HepG2 (cell line): ENCODE data around the gene RMND5A. TPM values are rescaled to one million over a fixed set of nuclear protein-coding genes. Genes with fewer than 3 reads are reported as not detected.

Experiments
- ATF1 ChIP-seq: IDR thresholded peaks from 2 replicates; pipeline ENCODE4 v1.6.1; 2016; ENCODE audit warnings: mild to moderate bottlenecking, control low read depth
- CCAR2 ChIP-seq: fragments of 200-400 bp; formaldehyde crosslinking; optimal IDR thresholded peaks from 2 replicates; pipeline ENCODE3; 2018; ENCODE audit warnings: low read depth, mild to moderate bottlenecking, low read length, moderate library complexity
- FOXP4 ChIP-seq: sonication (generic); formaldehyde crosslinking; IDR thresholded peaks from 2 replicates; pipeline ENCODE4 v1.4.0; 2020; ENCODE audit warnings: missing genetic modification reagents
- HCFC1 ChIP-seq: fragments of 150-350 bp; IDR thresholded peaks from 2 replicates; pipeline ENCODE4 v1.6.1; 2014; ENCODE audit warnings: low read depth, low read length
- KLF13 ChIP-seq: sonication (generic); formaldehyde crosslinking; IDR thresholded peaks from 2 replicates; pipeline ENCODE4 v1.4.0; 2020; ENCODE audit warnings: mild to moderate bottlenecking, missing genetic modification reagents
- MBNL3 ChIP-seq: fragments of 250-450 bp; sonication (Bioruptor Pico); conservative IDR thresholded peaks from 2 replicates; pipeline ENCODE4 v1.8.0; 2022; ENCODE audit warnings: mild to moderate bottlenecking, inconsistent platforms
- PHF8 ChIP-seq: sonication (generic); formaldehyde crosslinking; IDR thresholded peaks from 2 replicates; pipeline ENCODE4 v1.5.0; 2020; ENCODE audit warnings: missing genetic modification reagents
- TRAFD1 ChIP-seq: sonication (generic); formaldehyde crosslinking; IDR thresholded peaks from 2 replicates; pipeline ENCODE4 v1.5.1; 2020; ENCODE audit warnings: missing genetic modification reagents, mild to moderate bottlenecking, borderline replicate concordance
- ZBTB21 ChIP-seq: sonication (generic); formaldehyde crosslinking; IDR thresholded peaks from 2 replicates; pipeline ENCODE4 v1.4.0; 2020; ENCODE audit warnings: missing genetic modification reagents
- ZNF296 ChIP-seq: sonication (generic); formaldehyde crosslinking; conservative IDR thresholded peaks from 2 replicates; pipeline ENCODE4 v1.5.0; 2020; ENCODE audit warnings: mild to moderate bottlenecking, missing genetic modification reagents
- ZNF329 ChIP-seq: sonication (generic); formaldehyde crosslinking; IDR thresholded peaks from 2 replicates; pipeline ENCODE4 v1.9.0; 2021; ENCODE audit warnings: low read depth, mild to moderate bottlenecking, missing genetic modification reagents
- ZNF431 ChIP-seq: sonication (generic); formaldehyde crosslinking; IDR thresholded peaks from 2 replicates; pipeline ENCODE4 v1.9.0; 2022; ENCODE audit warnings: missing genetic modification reagents, low read depth, mild to moderate bottlenecking, borderline replicate concordance
- ZNF563 ChIP-seq: sonication (generic); formaldehyde crosslinking; IDR thresholded peaks from 2 replicates; pipeline ENCODE4 v1.8.0; 2022; ENCODE audit warnings: mild to moderate bottlenecking, moderate library complexity, missing genetic modification reagents
- ZNF644 ChIP-seq: IDR thresholded peaks from 2 replicates; pipeline ENCODE4 v1.6.1; 2016; ENCODE audit warnings: low read depth
- ZNF850 ChIP-seq: sonication (generic); formaldehyde crosslinking; conservative IDR thresholded peaks from 2 replicates; pipeline ENCODE4 v1.9.0; 2021; ENCODE audit warnings: mild to moderate bottlenecking, missing genetic modification reagents
- ZSCAN21 ChIP-seq: sonication (generic); formaldehyde crosslinking; IDR thresholded peaks from 2 replicates; pipeline ENCODE4 v1.8.0; 2022; ENCODE audit warnings: mild to moderate bottlenecking, missing genetic modification reagents, moderate library complexity, borderline replicate concordance
- polyA plus RNA-seq, 8 experiments: library from polyadenylated mRNA; depleted of rRNA in 3 of 8; stranded (reverse) in 7 of 8; unstranded in 1 of 8; fragments of >200 nt; fragmentation: Illumina TruSeq in 4 of 8; extraction: Trizol in 4 of 8; gene quantifications; 2 replicates each; pipeline versions ENCODE4 v1.2.1 to v1.2.3, GENCODE V29; 2011 to 2016; ENCODE audit warnings: low read depth in 4 of 8, missing spikeins in 1 of 8, mixed read lengths in 1 of 8; ENCODE audit not compliant: insufficient read depth in 1 of 8
- total RNA-seq, 5 experiments: library from RNA; depleted of rRNA; stranded (reverse); fragments of >200 nt; fragmentation: Illumina TruSeq; extraction: Trizol; gene quantifications; 2 replicates each; pipeline ENCODE4 v1.2.3, GENCODE V29; 2016; ENCODE audit warnings: low read depth in 1 of 5
- TF ChIP-seq, protein P1 (sequence below): sonication (generic); formaldehyde crosslinking; IDR thresholded peaks from 2 replicates; pipeline ENCODE4 v1.8.0; 2022; ENCODE audit warnings: mild to moderate bottlenecking, missing genetic modification reagents, borderline replicate concordance
- TF ChIP-seq, protein P2 (sequence below): sonication (generic); formaldehyde crosslinking; IDR thresholded peaks from 2 replicates; pipeline ENCODE4 v1.4.0; 2020; ENCODE audit warnings: low read depth, mild to moderate bottlenecking, missing genetic modification reagents
- TF ChIP-seq, protein P3 (sequence below): sonication (generic); formaldehyde crosslinking; IDR thresholded peaks from 2 replicates; pipeline ENCODE4 v1.5.0; 2020; ENCODE audit warnings: mild to moderate bottlenecking, missing genetic modification reagents, borderline replicate concordance
- TF ChIP-seq, protein P4 (sequence below): sonication (generic); formaldehyde crosslinking; IDR thresholded peaks from 2 replicates; pipeline ENCODE4 v1.8.1; 2022; ENCODE audit warnings: mild to moderate bottlenecking, missing genetic modification reagents

The RMND5A gene
- total and polyA plus RNA-seq, 2 of the 13 experiments (the other 11 are each of a cell fraction or from before 2014, with no cell fraction given) = 31.0 to 66.4 TPM

DNA sequence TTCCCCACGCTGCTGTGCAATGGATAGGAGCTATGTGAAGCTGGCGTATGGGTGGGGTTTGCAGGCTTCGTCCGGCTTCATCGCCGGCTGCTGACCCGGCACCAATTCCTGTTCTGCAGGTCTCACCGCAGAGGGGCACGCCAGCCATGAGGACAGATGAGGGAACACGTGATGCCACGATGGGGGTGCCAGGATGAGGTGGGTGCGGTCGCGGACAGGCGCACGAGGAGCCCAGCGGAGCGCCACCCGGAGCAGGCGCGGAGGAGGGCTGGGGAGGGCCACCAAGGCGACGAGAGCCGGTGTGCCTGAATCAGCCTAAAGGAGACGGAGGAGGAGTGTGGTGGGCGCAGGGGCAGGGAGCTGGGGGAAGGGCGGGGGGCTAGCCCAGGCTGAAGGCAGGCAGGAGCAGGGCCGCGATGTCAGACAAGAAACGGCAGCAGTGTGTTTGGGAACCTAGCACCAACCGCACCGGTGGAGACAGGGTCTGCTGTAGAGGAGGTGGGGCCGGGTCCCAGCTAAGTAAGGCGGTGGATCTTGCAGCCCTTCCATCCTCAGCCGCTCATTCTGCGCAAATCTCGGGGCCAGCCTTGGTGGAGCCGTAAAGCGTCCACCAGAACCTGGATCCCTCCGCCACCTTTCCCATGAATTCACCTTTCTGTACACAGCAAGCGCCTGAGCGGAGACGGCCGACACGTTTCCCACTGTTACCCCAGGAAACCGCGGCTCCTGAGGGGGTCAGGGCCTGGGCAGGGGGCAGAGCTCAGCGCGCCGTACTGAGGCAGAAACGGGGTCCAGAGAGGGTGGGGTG, 87.6 kb downstream of the RMND5A start (continued):
- no peak; the same call in 1 of the 2 replicates for TF ChIP-seq ZNF431 (CRISPR knock-in tag)
- TF ChIP-seq, protein P1, sequence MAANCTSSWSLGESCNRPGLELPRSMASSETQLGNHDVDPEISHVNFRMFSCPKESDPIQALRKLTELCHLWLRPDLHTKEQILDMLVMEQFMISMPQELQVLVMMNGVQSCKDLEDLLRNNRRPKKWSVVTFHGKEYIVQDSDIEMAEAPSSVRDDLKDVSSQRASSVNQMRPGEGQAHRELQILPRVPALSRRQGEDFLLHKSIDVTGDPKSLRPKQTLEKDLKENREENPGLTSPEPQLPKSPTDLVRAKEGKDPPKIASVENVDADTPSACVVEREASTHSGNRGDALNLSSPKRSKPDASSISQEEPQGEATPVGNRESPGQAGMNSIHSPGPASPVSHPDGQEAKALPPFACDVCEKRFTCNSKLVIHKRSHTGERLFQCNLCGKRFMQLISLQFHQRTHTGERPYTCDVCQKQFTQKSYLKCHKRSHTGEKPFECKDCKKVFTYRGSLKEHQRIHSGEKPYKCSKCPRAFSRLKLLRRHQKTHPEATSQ (CRISPR knock-in tag) = no peak
- TF ChIP-seq ZNF850 (CRISPR knock-in tag) = no peak
- no peak for TF ChIP-seq HCFC1
- TF ChIP-seq FOXP4 (CRISPR knock-in tag) = no peak; the same call in 1 of the 2 replicates
- TF ChIP-seq ZNF296 = no peak
- peak; percentile 81 for TF ChIP-seq ZSCAN21 (CRISPR knock-in tag)
- peak; percentile 38; the same call in 1 of the 2 replicates for TF ChIP-seq PHF8 (CRISPR knock-in tag)
- TF ChIP-seq, protein P2, sequence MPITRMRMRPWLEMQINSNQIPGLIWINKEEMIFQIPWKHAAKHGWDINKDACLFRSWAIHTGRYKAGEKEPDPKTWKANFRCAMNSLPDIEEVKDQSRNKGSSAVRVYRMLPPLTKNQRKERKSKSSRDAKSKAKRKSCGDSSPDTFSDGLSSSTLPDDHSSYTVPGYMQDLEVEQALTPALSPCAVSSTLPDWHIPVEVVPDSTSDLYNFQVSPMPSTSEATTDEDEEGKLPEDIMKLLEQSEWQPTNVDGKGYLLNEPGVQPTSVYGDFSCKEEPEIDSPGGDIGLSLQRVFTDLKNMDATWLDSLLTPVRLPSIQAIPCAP (CRISPR knock-in tag) = no peak
- TF ChIP-seq ZBTB21 (CRISPR knock-in tag) = no peak
- no peak for TF ChIP-seq ZNF329 (CRISPR knock-in tag)
- TF ChIP-seq ZNF644 (CRISPR knock-in tag) = no peak
- no peak for TF ChIP-seq CCAR2
- TF ChIP-seq, protein P3, sequence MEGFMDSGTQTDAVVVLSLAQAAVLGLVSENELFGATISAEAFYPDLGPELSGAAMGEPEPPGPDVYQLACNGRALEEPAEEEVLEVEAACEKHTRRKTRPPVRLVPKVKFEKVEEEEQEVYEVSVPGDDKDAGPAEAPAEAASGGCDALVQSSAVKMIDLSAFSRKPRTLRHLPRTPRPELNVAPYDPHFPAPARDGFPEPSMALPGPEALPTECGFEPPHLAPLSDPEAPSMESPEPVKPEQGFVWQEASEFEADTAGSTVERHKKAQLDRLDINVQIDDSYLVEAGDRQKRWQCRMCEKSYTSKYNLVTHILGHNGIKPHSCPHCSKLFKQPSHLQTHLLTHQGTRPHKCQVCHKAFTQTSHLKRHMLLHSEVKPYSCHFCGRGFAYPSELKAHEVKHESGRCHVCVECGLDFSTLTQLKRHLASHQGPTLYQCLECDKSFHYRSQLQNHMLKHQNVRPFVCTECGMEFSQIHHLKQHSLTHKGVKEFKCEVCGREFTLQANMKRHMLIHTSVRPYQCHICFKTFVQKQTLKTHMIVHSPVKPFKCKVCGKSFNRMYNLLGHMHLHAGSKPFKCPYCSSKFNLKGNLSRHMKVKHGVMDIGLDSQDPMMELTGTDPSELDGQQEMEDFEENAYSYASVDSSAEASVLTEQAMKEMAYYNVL (CRISPR knock-in tag) = peak; percentile 37; the same call in 1 of the 2 replicates
- TF ChIP-seq TRAFD1 (CRISPR knock-in tag) = peak; percentile 62; the same call in 1 of the 2 replicates
- TF ChIP-seq MBNL3 = no peak
- peak; percentile 89; the same call in 1 of the 2 replicates for TF ChIP-seq ZNF563
- TF ChIP-seq, protein P4, sequence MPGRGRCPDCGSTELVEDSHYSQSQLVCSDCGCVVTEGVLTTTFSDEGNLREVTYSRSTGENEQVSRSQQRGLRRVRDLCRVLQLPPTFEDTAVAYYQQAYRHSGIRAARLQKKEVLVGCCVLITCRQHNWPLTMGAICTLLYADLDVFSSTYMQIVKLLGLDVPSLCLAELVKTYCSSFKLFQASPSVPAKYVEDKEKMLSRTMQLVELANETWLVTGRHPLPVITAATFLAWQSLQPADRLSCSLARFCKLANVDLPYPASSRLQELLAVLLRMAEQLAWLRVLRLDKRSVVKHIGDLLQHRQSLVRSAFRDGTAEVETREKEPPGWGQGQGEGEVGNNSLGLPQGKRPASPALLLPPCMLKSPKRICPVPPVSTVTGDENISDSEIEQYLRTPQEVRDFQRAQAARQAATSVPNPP (CRISPR knock-in tag) = no peak
- TF ChIP-seq ATF1 (CRISPR knock-in tag) = no peak
- TF ChIP-seq KLF13 (CRISPR knock-in tag) = no peak
